H1 (cell line): ENCODE measurements around the gene ST6GALNAC5. TPM values are rescaled to one million over a fixed set of nuclear protein-coding genes. Genes with fewer than 3 reads are reported as not detected.

Experiments
- CTCF ChIA-PET: fragments of 300-600 bp; sonication (Branson Sonifier 250); formaldehyde crosslinking; loops from one replicate; lab custom pipeline; 2021; ENCODE audit not compliant: partially characterized antibody; lab: Charles Lee
- POLR2A ChIA-PET: fragments of 300-600 bp; sonication (Branson Sonifier 250); formaldehyde crosslinking; loops from one replicate; lab custom pipeline; 2021; ENCODE audit warnings: inconsistent platforms; ENCODE audit not compliant: partially characterized antibody; lab: Charles Lee
- DNase-seq, 2 experiments: peaks; one replicate each; pipeline versions ENCODE4 v3.0.0 to v3.0.0-alpha.2; 2010 to 2022; ENCODE audit warnings: low spot score in 2 of 2, low read depth in 1 of 2, mixed read lengths in 1 of 2
- FAIRE-seq: peaks from 2 replicates; lab custom pipeline; 2011; peaks lifted over from hg19 to GRCh38; lab: Jason Lieb, UNC
- H2AFZ ChIP-seq: 2 replicates; pipeline ENCODE4 v1.8.1; 2012; ENCODE audit warnings: low read length, inconsistent platforms
- H2AK5ac ChIP-seq: 2 replicates; pipeline ENCODE4 v1.6.1; 2013; ENCODE audit warnings: low read depth, low read length
- H2BK120ac ChIP-seq: replicated peaks from 2 replicates; pipeline ENCODE3; 2013; ENCODE audit warnings: low read depth, low read length, inconsistent platforms
- H2BK12ac ChIP-seq: 2 replicates; pipeline ENCODE4 v1.6.1; 2013; ENCODE audit warnings: low read depth, low read length
- H2BK15ac ChIP-seq: 2 replicates; pipeline ENCODE4 v1.6.1; 2013; ENCODE audit warnings: low read length
- H2BK20ac ChIP-seq: 2 replicates; pipeline ENCODE4 v1.6.1; 2013; ENCODE audit warnings: low read length
- H2BK5ac ChIP-seq: 2 replicates; pipeline ENCODE4 v1.6.1; 2013; ENCODE audit warnings: low read depth, low read length
- H3K14ac ChIP-seq: 2 replicates; pipeline ENCODE4 v1.6.1; 2013; ENCODE audit warnings: inconsistent platforms; ENCODE audit not compliant: insufficient read length
- H3K18ac ChIP-seq: 2 replicates; pipeline ENCODE4 v1.6.1; 2013; ENCODE audit warnings: low read length; ENCODE audit errors: extremely low read depth
- H3K23ac ChIP-seq: 2 replicates; pipeline ENCODE4 v1.6.1; 2013; ENCODE audit warnings: inconsistent platforms; ENCODE audit not compliant: insufficient read length
- H3K23me2 ChIP-seq: 2 replicates; pipeline ENCODE4 v1.6.1; 2013; ENCODE audit warnings: low read depth, low read length
- H3K27ac ChIP-seq: 2 replicates; pipeline ENCODE4 v1.6.1; 2011; ENCODE audit warnings: low read depth, low read length, inconsistent platforms
- H3K27me3 ChIP-seq, 4 experiments: replicated peaks in 1 of 4; 1 replicate in 1 of 4; 2 replicates in 3 of 4; pipeline versions ENCODE4 v1.6.1 to v1.8.1; 2011 to 2013; ENCODE audit warnings: low read length in 3 of 4, mild to moderate bottlenecking in 3 of 4, inconsistent platforms in 2 of 4, mixed read lengths in 2 of 4, moderate library complexity in 1 of 4; ENCODE audit not compliant: control insufficient read depth in 3 of 4, insufficient read depth in 3 of 4; ENCODE audit errors: extremely low read depth in 1 of 4
- H3K36me3 ChIP-seq, 4 experiments: 2 replicates each; pipeline versions ENCODE4 v1.6.1 to v1.8.1; 2011 to 2013; ENCODE audit warnings: mild to moderate bottlenecking in 4 of 4, low read length in 3 of 4, moderate library complexity in 2 of 4, control low read depth in 1 of 4, inconsistent platforms in 1 of 4; ENCODE audit not compliant: insufficient read depth in 4 of 4, control insufficient read depth in 2 of 4
- H3K4ac ChIP-seq: replicated peaks from 2 replicates; pipeline ENCODE3; 2013; ENCODE audit warnings: low read length, low read depth, mixed read lengths, inconsistent platforms; ENCODE audit not compliant: insufficient read length
- H3K4me1 ChIP-seq, 4 experiments: replicated peaks in 1 of 4; 1 replicate in 1 of 4; 2 replicates in 3 of 4; pipeline versions ENCODE4 v1.6.1 to v1.8.1; 2011 to 2013; ENCODE audit warnings: low read length in 3 of 4, inconsistent platforms in 2 of 4, mixed read lengths in 1 of 4; ENCODE audit not compliant: insufficient read depth in 4 of 4, control insufficient read depth in 3 of 4
- H3K4me2 ChIP-seq, 2 experiments: 2 replicates each; pipeline versions ENCODE4 v1.6.1 to v1.8.1; 2011 to 2013; ENCODE audit warnings: low read depth in 2 of 2, low read length in 2 of 2, control low read depth in 1 of 2, inconsistent platforms in 1 of 2, mild to moderate bottlenecking in 1 of 2; ENCODE audit not compliant: insufficient read depth in 1 of 2
- H3K4me3 ChIP-seq, 4 experiments: fragments of 200-600, 300-600 bp in 1 of 4; sonication (generic), shearing (Covaris generic), sonication (Bioruptor Twin) in 1 of 4; 2 replicates each; pipeline versions ENCODE4 v1.5.1 to v1.8.1; 2011 to 2016; ENCODE audit warnings: low read length in 4 of 4, low read depth in 3 of 4, control low read depth in 2 of 4, inconsistent platforms in 2 of 4, mild to moderate bottlenecking in 2 of 4, mixed read lengths in 1 of 4, moderate library complexity in 1 of 4; ENCODE audit not compliant: insufficient read depth in 2 of 4; ENCODE audit errors: extremely low read depth in 1 of 4
- H3K56ac ChIP-seq: replicated peaks from 2 replicates; pipeline ENCODE3; 2013; ENCODE audit warnings: low read depth, mild to moderate bottlenecking, mixed read lengths, low read length, inconsistent platforms; ENCODE audit not compliant: insufficient read length
- H3K79me1 ChIP-seq: 2 replicates; pipeline ENCODE4 v1.6.1; 2013; ENCODE audit warnings: low read depth, low read length, control low read depth
- H3K79me2 ChIP-seq, 2 experiments: 2 replicates each; pipeline versions ENCODE4 v1.6.1 to v1.8.1; 2012 to 2013; ENCODE audit warnings: low read length in 2 of 2, mild to moderate bottlenecking in 2 of 2, inconsistent platforms in 1 of 2; ENCODE audit not compliant: insufficient read depth in 2 of 2, control insufficient read depth in 1 of 2
- H3K9ac ChIP-seq, 4 experiments: replicated peaks in 1 of 4; 1 replicate in 1 of 4; 2 replicates in 3 of 4; pipeline versions ENCODE4 v1.6.1 to v1.8.1; 2011 to 2013; ENCODE audit warnings: low read depth in 3 of 4, low read length in 3 of 4, control low read depth in 2 of 4, mild to moderate bottlenecking in 2 of 4, moderate library complexity in 2 of 4, inconsistent platforms in 1 of 4; ENCODE audit errors: extremely low read depth in 1 of 4
- H3K9me3 ChIP-seq, 2 experiments: 2 replicates each; pipeline versions ENCODE4 v1.6.1 to v1.8.1; 2012 to 2013; ENCODE audit warnings: mild to moderate bottlenecking in 2 of 2, moderate library complexity in 2 of 2, control low read depth in 1 of 2, inconsistent platforms in 1 of 2, low read depth in 1 of 2, low read length in 1 of 2, mixed read lengths in 1 of 2; ENCODE audit not compliant: insufficient read depth in 2 of 2
- H4K20me1 ChIP-seq, 2 experiments: replicated peaks in 1 of 2; 2 replicates each; pipeline versions ENCODE3 to v1.8.1; 2011 to 2013; ENCODE audit warnings: inconsistent platforms in 2 of 2, low read length in 2 of 2, mild to moderate bottlenecking in 1 of 2; ENCODE audit not compliant: insufficient read depth in 2 of 2, control insufficient read depth in 1 of 2
- H4K5ac ChIP-seq: 2 replicates; pipeline ENCODE4 v1.6.1; 2013; ENCODE audit warnings: low read length, low read depth, mixed read lengths, inconsistent platforms; ENCODE audit not compliant: insufficient read length
- H4K8ac ChIP-seq: 2 replicates; pipeline ENCODE4 v1.8.0; 2013; ENCODE audit warnings: mild to moderate bottlenecking, moderate library complexity, low read length, inconsistent platforms; ENCODE audit not compliant: insufficient read depth; ENCODE audit errors: extremely low read depth
- H4K91ac ChIP-seq: replicated peaks from 2 replicates; pipeline ENCODE3; 2013; ENCODE audit warnings: low read length, mixed read lengths, inconsistent platforms; ENCODE audit not compliant: insufficient read length
- BRCA1 ChIP-seq: IDR thresholded peaks from 2 replicates; pipeline ENCODE4 v1.6.1; 2012; ENCODE audit warnings: low read depth, low read length, improper control_type of control experiment
- CREB1 ChIP-seq: IDR thresholded peaks from 2 replicates; pipeline ENCODE4 v1.6.1; 2012; ENCODE audit warnings: inconsistent platforms
- EZH2 ChIP-seq: fragments of 200-600 bp; sonication (generic); IDR thresholded peaks from 2 replicates; pipeline ENCODE4 v1.7.1; 2012; ENCODE audit warnings: low read depth, mild to moderate bottlenecking, moderate library complexity, low read length, inconsistent platforms; ENCODE audit not compliant: severe bottlenecking
- GABPA ChIP-seq: IDR thresholded peaks from 2 replicates; pipeline ENCODE4 v1.6.1; 2011; ENCODE audit warnings: mild to moderate bottlenecking, low read length, moderate library complexity, borderline replicate concordance; ENCODE audit not compliant: insufficient read depth
- KDM1A ChIP-seq: fragments of 200-600, 300-600 bp; sonication (generic); IDR thresholded peaks from 2 replicates; pipeline ENCODE4 v1.7.1; 2016; ENCODE audit warnings: mild to moderate bottlenecking, low read length, borderline replicate concordance
- KDM5A ChIP-seq: fragments of 200-600 bp; IDR thresholded peaks from 2 replicates; pipeline ENCODE4 v1.7.1; 2012; ENCODE audit warnings: mild to moderate bottlenecking, low read length, inconsistent platforms, mixed read lengths
- RFX5 ChIP-seq: IDR thresholded peaks from 2 replicates; pipeline ENCODE4 v1.6.1; 2011; ENCODE audit warnings: low read depth, low read length, improper control_type of control experiment, borderline replicate concordance
- SIRT6 ChIP-seq: IDR thresholded peaks from one replicate; pipeline ENCODE4 v1.7.1; 2012; ENCODE audit warnings: low read length, inconsistent platforms
- SUZ12 ChIP-seq: fragments of 200-600 bp; sonication (generic); IDR thresholded peaks from 2 replicates; pipeline ENCODE4 v1.6.1; 2012; ENCODE audit warnings: mild to moderate bottlenecking, inconsistent platforms, low read length, moderate library complexity, mixed read lengths
- WGBS, 2 experiments: shearing (Covaris generic) in 1 of 2; methylation state at CpG; one replicate each; pipeline versions ENCODE4 v1.1.6 to v1.1.7; 2013 to 2015; ENCODE audit warnings: low lambda C conversion rate in 2 of 2, mixed read lengths in 2 of 2, inconsistent platforms in 1 of 2, low coverage in 1 of 2, missing lambda C conversion rate in 1 of 2; ENCODE audit not compliant: insufficient replicate concordance in 2 of 2, insufficient coverage in 1 of 2, insufficient read length in 1 of 2; ENCODE audit errors: extremely low coverage in 1 of 2, missing lambda C conversion rate in 1 of 2; 5-methylcytosine and 5-hydroxymethylcytosine counted together
- polyA plus RNA-seq, 7 experiments: library from polyadenylated mRNA; depleted of rRNA in 3 of 7; stranded (reverse) in 5 of 7; unstranded in 2 of 7; fragments of >200 nt in 5 of 7; fragments of 200-250 nt in 2 of 7; gene quantifications; 1 replicate in 5 of 7; 2 replicates in 1 of 7; 4 replicates in 1 of 7; pipeline versions ENCODE4 v1.2.1 to v1.2.3, GENCODE V29; 2011 to 2013; ENCODE audit warnings: missing spikeins in 2 of 7, mixed read lengths in 2 of 7
- total RNA-seq: library from RNA; stranded (reverse); fragmentation: NEBNext Ultra II Directional; extraction: Animal tissue kit (Norgen Biotek cat#: 25700); gene quantifications from 2 replicates; pipeline ENCODE4 v1.2.1, GENCODE V29; 2021
- TF ChIP-seq, protein P1 (sequence below): IDR thresholded peaks from 2 replicates; pipeline ENCODE4 v1.6.1; 2011; ENCODE audit warnings: low read depth, mild to moderate bottlenecking, low read length; ENCODE audit not compliant: insufficient read depth

Gene ST6GALNAC5
- total and polyA plus RNA-seq, 2 of the 8 experiments (the other 6 are each of a cell fraction or from before 2014, with no cell fraction given) = 6.2 to 7.3 TPM

DNA sequence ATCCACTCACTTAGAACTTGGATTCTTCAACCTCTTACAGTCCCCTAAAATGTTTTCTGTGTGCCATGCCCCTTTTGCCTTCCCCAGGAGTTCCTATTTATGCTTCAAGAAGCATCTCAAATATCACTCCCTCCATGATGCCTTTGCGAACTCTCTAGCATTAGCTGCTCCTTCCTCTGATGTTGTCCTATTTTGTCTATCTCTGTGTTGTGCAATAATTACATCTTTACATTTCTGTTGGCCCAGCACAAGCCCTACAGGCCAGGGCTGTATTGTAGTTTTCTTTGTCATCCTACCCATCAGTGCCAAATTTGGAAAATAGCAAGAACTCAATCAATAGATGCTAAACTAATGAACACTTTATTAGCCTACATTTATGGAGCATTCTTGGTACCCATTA, 125.8 kb downstream of the ST6GALNAC5 start:
- H3K79me1 ChIP-seq = no peaks in the 10 kb centered on the region
- no peak overlapping the region for H3K56ac ChIP-seq
- no peak overlapping the region for H4K5ac ChIP-seq
- H3K36me3 ChIP-seq = no peaks in the 10 kb centered on the region
- H4K20me1 ChIP-seq = no peaks in the 10 kb centered on the region
- H3K79me2 ChIP-seq = no peaks in the 10 kb centered on the region
- no peak overlapping the region for H2BK5ac ChIP-seq
- H3K23me2 ChIP-seq = no peaks in the 10 kb centered on the region
- H2AK5ac ChIP-seq = no peak overlapping the region
- FAIRE-seq = no peak
- H3K9me3 ChIP-seq = no peaks in the 10 kb centered on the region
- H4K91ac ChIP-seq = no peak overlapping the region
- no peak overlapping the region for H3K14ac ChIP-seq
- H2BK15ac ChIP-seq = no peak overlapping the region
- no peak overlapping the region for H2BK120ac ChIP-seq
- no peak overlapping the region for H3K9ac ChIP-seq
- H3K4ac ChIP-seq = no peak overlapping the region
- H3K18ac ChIP-seq = no peak overlapping the region
- H3K27me3 ChIP-seq = no peaks in the 10 kb centered on the region
- no peak overlapping the region for H3K23ac ChIP-seq
- DNase-seq = no peak
- CTCF ChIA-PET = interaction anchor here (0.6 kb wide), 1 partner anchor 1905 kb away, joined by 3 read pairs; no protein-coding TSS in a partner anchor
- no peak overlapping the region for H3K27ac ChIP-seq
- no peak overlapping the region for H2AFZ ChIP-seq
- H3K4me2 ChIP-seq = no peak overlapping the region
- 100% methylated on average over 1 of the region's 1 CpG; no CpG with 5 or more reads in 1 of the 2 experiments for WGBS, 2 experiments
- H2BK12ac ChIP-seq = no peak overlapping the region
- no peak overlapping the region for H4K8ac ChIP-seq
- POLR2A ChIA-PET = no interaction called here
- H2BK20ac ChIP-seq = no peak overlapping the region
- TF ChIP-seq KDM5A = no peak
- TF ChIP-seq KDM1A = no peak
- no peak for TF ChIP-seq CREB1
- TF ChIP-seq GABPA = no peak
- TF ChIP-seq SIRT6 = no peak
- TF ChIP-seq, protein P1, sequence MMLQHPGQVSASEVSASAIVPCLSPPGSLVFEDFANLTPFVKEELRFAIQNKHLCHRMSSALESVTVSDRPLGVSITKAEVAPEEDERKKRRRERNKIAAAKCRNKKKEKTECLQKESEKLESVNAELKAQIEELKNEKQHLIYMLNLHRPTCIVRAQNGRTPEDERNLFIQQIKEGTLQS = no peak
- no peak for TF ChIP-seq EZH2
- no peak for TF ChIP-seq BRCA1
- TF ChIP-seq SUZ12 = no peak
- TF ChIP-seq RFX5 = no peak
- no peak overlapping the region for H3K4me3 ChIP-seq
- H3K4me1 ChIP-seq = no peaks in the 10 kb centered on the region
